GM18507 (cell line): Measurements from ENCODE around the gene CCDC134.

Experiments
- DNase-seq: peaks from one replicate; pipeline ENCODE4 v3.0.0; 2011; ENCODE audit warnings: low read depth; ENCODE audit not compliant: insufficient read length; ENCODE audit errors: extremely low spot score
- FAIRE-seq: peaks from 2 replicates; lab custom pipeline; 2011; peaks lifted over from hg19 to GRCh38; lab: Jason Lieb, UNC

The CCDC134 gene

GRCh38 chr22:41781507-41781906, 19.0 kb upstream of the CCDC134 start:
- DNase-seq (no peak), FAIRE-seq (peak; percentile 56)

DNA sequence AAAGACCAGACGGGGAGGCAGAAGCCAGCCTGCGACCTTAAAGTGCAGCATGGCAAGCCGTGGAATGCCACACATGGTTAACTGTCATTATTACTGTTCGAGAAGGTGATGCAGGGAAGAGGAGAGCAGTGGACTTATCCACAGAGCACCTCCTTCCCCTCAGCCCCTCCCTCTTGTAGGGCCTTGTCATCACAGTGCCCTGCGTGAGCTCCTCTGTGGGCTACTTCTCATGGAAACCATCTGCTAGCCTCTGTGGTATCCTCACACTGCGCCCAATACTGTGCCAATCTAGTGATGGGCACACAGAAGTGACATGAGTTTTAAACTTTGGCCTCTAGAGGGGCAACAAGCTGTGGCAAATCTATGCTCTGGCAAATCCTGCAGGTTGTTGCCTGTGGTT, 18.2 kb upstream of the CCDC134 start:
- DNase-seq (no peak), FAIRE-seq (peak; percentile 9)

GRCh38 chr22:41782751-41783150, 17.7 kb upstream of the CCDC134 start:
- FAIRE-seq (no peak), DNase-seq (no peak)

GRCh38 chr22:41787331-41787730, 13.1 kb upstream of the CCDC134 start:
- FAIRE-seq = no peak
- no peak for DNase-seq

- DNase-seq (no peak), FAIRE-seq (no peak)
Measured at GRCh38 chr22:41793871-41794270, 6.6 kb upstream of the CCDC134 start.

DNA sequence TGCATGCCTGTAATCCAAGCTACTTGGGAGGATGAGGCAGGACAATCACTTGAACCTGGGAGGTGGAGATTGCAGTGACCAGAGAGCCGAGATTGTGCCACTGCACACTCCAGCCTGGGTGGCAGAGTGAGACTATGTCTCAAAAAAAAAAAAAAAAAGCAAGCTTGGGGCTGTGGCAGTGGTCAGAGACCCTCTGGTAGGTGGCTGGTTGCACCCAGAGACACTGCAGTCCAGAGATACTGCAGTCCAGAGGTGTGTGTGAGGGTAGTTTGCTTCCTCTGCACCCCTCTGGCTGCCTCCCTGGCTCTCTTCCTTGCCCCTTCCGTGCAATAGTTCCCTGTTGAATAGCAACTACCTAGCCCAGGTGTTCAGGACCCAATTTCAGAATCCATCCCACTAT, 1.7 kb upstream of the CCDC134 start:
- FAIRE-seq (no peak), DNase-seq (no peak)

- no peak for DNase-seq
- peak; percentile 59 for FAIRE-seq
Measured at GRCh38 chr22:41799486-41800347, 762 bp upstream of the CCDC134 start.

DNA sequence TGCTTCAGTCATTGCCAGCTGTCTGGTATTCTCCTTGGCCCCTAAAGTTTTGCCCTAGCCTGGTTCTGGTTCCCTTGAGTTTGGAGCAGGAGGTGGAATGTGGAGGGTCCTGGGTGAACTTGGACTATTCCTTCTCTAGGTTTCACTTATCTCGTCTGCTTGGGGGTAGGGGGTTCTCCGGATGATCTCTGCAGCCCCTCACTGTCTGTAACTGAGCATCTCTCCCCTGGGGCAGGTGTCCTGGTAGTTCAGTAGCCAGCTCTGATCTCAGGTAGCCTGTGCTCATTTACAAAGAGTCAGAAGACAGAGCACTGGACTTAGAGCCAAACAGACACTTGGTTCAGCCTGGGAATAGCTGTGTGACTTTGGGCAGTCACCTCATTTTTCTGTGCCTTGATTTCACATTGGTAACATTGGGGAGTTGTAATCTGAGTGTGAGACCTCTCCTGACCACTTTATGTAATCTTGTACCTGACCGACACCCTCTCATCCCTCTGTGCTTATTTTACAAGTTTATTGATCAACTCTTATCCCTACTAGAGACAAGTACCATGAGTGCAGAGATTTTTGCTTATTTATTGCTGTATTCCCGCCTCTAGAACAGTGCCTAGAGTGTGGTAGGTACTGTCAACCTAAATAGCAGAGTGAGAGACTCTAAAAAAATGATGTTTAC, 804 bp downstream of the CCDC134 start:
- DNase-seq (no peak), FAIRE-seq (peak; percentile 56)

GRCh38 chr22:41801886-41802285, 1.4 kb downstream of the CCDC134 start:
- DNase-seq = no peak
- FAIRE-seq = no peak

DNA sequence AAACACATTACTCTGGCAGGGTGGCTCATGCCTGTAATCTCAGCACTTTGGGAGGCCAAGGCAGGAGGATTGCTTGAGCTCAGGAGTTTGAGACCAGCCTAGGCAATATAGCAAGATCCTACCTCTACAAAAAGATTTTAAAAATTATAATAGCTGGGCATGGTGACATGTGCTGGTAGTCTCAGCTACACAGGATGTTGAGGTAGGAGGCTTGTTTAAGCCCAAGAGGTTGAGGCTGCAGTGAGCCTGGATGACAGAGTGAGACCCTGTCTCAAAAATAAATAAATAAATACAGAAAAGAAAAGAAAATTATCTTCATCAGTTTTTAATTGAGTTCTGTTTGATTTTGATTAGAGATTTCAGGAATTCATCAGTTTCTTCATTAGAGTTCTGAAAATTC, 5.2 kb downstream of the CCDC134 start:
- DNase-seq (no peak), FAIRE-seq (no peak)

DNA sequence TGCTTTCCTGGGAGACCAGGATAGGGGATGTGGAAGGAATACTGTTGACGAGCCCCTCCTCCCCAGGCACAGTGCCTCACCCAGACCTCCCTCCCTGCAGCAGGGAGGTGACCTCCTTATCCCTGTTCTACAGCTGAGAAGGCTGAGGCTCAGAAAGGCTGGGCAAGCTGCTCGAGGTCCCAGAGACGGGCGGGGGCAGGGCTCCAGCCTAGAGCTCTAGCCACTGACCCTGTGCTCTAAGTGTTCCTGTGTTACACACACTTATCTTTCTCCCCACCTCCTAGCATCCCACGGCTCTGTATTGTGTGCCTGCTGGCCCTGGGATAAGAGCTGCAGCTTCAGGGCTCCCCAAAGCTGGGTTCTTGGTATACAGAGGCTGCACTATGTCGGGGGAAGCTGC, 7.9 kb downstream of the CCDC134 start:
- DNase-seq (no peak), FAIRE-seq (no peak)

DNA sequence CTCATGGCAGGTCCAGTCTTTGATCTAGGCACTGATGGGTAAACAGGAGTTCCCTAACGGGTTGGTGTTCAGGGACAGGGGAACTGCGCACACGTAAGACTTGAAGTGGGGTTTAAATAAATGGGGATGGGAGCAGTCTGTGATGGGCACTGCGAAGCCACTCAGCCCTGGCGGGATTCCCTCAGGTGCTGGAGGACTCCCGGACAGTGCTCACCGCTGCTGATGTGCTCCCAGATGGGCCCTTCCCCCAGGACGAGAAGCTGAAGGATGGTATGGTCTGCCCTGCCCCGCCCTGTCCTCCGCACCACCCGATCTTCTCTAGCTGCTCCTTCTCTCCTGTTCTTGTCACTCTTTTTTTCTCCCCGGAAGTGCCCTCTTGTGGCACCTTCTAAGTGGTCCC, 9.5 kb downstream of the CCDC134 start:
- DNase-seq (no peak), FAIRE-seq (no peak)

DNA sequence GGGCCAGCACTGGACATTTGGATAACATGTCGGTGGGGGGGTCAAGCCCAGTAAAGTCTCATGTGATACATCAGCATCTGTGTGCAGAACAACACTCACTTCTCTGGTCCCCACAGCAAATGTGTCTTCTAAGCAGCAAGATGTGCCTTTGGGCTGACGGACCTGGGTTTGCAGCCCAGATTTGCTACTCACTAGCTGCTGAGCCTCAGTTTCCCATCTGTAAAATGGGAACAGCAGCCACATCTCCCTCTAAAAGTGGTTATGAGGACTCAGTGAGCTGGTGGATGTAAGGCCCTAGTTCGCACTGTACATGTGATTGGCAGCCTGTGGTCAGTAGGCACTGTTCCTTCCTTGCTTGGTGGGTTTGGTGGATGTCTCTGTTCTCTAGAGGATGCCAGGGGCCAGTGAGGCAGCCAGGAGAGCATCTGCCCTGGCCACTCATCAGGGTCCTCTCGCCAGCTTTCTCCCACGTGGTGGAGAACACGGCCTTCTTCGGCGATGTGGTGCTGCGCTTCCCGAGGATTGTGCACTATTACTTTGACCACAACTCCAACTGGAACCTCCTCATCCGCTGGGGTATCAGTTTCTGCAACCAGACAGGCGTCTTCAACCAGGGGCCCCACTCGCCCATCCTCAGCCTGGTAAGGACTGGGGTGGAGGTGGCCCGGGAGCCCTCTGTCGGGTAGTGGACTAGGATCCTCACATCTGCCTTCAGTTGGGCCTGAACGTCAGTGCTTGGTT, 12.5 kb downstream of the CCDC134 start:
- no peak for DNase-seq
- FAIRE-seq = no peak

- FAIRE-seq (no peak), DNase-seq (no peak)
Measured at GRCh38 chr22:41813726-41814410, 13.4 kb downstream of the CCDC134 start.

GRCh38 chr22:41815716-41816115, 15.2 kb downstream of the CCDC134 start:
- DNase-seq (no peak), FAIRE-seq (no peak)

GRCh38 chr22:41816241-41816640, 15.8 kb downstream of the CCDC134 start:
- DNase-seq (no peak), FAIRE-seq (no peak)

GRCh38 chr22:41816871-41817270, 16.4 kb downstream of the CCDC134 start:
- no peak for FAIRE-seq

DNA sequence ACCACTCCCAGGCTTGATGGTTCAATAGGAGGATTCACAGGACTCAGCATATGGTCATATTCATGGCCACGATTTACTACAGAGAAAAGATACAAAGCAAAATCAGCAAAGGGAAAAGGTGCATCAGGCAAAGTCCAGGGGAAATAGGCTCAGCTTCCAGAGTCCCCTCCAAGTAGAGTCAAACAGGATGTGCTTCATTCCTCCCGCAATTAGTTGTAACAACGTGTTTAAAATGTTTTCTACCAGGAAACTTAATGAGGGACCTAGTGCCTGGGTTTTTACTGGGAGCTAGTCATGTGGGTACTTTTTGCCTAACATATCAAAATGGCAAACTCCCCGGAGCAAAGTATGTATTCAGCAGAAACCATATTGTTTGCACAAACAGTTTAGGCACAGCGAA, 17.5 kb downstream of the CCDC134 start:
- FAIRE-seq (no peak), DNase-seq (no peak)

More at GRCh38 chr22:41816871-41817270, 16.4 kb downstream of the CCDC134 start:
- DNase-seq = no peak

- no peak for FAIRE-seq
- no peak for DNase-seq
Measured at GRCh38 chr22:41818596-41818995, 18.1 kb downstream of the CCDC134 start.

DNA sequence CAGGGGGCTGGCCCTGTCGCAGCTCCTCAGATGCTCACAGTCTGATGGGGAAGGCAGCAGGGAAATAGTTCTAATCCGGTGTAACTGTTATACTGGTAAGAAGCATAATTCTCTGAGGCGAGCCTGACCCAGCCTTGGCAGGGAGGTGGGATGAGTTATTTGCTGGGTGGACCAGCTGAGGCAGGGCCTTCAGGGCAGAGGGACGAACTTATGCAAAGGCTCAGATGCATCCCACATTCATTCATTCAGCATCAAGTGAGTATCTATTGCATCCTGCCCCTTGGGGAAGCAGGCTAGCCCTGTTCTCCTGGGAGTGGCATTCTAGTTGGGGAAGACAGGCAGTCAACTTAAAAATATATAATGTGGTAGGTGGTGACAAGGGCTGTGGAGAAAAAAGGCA, 18.8 kb downstream of the CCDC134 start:
- DNase-seq (no peak), FAIRE-seq (no peak)
